ENCODE data around the gene MRPL16.

DNA sequence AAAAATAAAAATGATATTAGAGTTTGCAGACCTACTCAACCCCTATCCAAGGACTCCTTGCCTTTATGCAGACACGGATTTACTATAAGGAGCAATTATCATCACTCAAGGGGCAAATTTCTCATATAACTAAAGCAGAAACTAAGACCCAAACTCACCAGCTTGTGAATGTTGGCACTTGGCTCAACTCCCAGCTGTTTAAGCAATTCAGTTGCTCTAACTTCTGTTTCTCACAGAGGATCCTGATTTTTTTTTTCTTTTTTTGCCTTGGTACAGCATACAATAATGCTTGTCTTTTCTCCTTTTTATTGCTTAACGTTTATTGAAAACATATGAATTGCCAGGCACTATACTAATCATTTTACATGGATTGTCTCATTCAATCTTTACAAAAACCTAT is 44.3 kb upstream of the MRPL16 start:
- TF ChIP-seq POLR2A (IDR thresholded peaks at IDR 0.05; ENCODE audit: low read length) (no peak), GATA1 (IDR thresholded peaks at IDR 0.05; ENCODE audit: low read depth, low read length) (no peak)

Measured in erythroblast (primary cell).